ENCODE data around the gene ABHD17A. TPM values are rescaled to one million over a fixed set of nuclear protein-coding genes. Genes with fewer than 3 reads are reported as not detected.

Gene ABHD17A
- total and polyA plus RNA-seq, 9 of the 15 experiments (the other 6 are each of a cell fraction or from before 2014, with no cell fraction given), result 0.04 to 135 (median 21.8) TPM; not detected in 1

- no peak for TF ChIP-seq ZNF407 (IDR thresholded peaks at IDR 0.05; ENCODE audit: low read depth)
- TF ChIP-seq TRIM25 (IDR thresholded peaks at IDR 0.05; ENCODE audit: borderline replicate concordance), result no peak
- TF ChIP-seq ZC3H4 (CRISPR knock-in tag; IDR thresholded peaks at IDR 0.05; ENCODE audit: borderline replicate concordance), result no peak
- TF ChIP-seq SP1 (CRISPR knock-in tag; IDR thresholded peaks at IDR 0.05), result no peak
- peak; percentile 14; the same call in 1 of the 2 replicates for TF ChIP-seq GABPB1 (CRISPR knock-in tag; IDR thresholded peaks at IDR 0.05)
- TF ChIP-seq POLR2AphosphoS2 (IDR thresholded peaks at IDR 0.05; ENCODE audit: low read length), result no peak
- no peak for TF ChIP-seq CAMTA2 (CRISPR knock-in tag; conservative IDR thresholded peaks at IDR 0.05)
- TF ChIP-seq RBM39 (optimal IDR thresholded peaks at IDR 0.05; ENCODE audit: low read depth, low read length), result no peak
- TF ChIP-seq EGR1 (conservative IDR thresholded peaks at IDR 0.05), result peak; percentile 52
- TF ChIP-seq BCL6 (CRISPR knock-in tag; IDR thresholded peaks at IDR 0.05), result no peak
These were observed 26.7 kb downstream of the ABHD17A start (continued) for GRCh38 chr19:1858412-1859081.

Measured in K562 (cell line).